HUES64 (cell line): ENCODE measurements around the gene PP2D1. TPM values are rescaled to one million over a fixed set of nuclear protein-coding genes. Genes with fewer than 3 reads are reported as not detected.

Source experiments
- H3K27ac ChIP-seq: 2 replicates; pipeline ENCODE4 v1.7.0; 2013; ENCODE audit warnings: low read depth, low read length, inconsistent platforms
- H3K27me3 ChIP-seq: 2 replicates; pipeline ENCODE4 v1.6.1; 2013; ENCODE audit warnings: mild to moderate bottlenecking, low read length; ENCODE audit not compliant: insufficient read depth
- H3K36me3 ChIP-seq: 2 replicates; pipeline ENCODE4 v1.6.1; 2013; ENCODE audit warnings: mild to moderate bottlenecking, low read length; ENCODE audit not compliant: insufficient read depth
- H3K4me1 ChIP-seq: 2 replicates; pipeline ENCODE4 v1.6.1; 2013; ENCODE audit warnings: mild to moderate bottlenecking, low read length, moderate library complexity; ENCODE audit not compliant: insufficient read depth
- H3K4me3 ChIP-seq: 2 replicates; pipeline ENCODE4 v1.5.1; 2013; ENCODE audit warnings: mild to moderate bottlenecking, low read length, moderate library complexity
- H3K9ac ChIP-seq: 2 replicates; pipeline ENCODE4 v1.6.1; 2013; ENCODE audit warnings: mild to moderate bottlenecking, low read depth, low read length
- H3K9me3 ChIP-seq: 2 replicates; pipeline ENCODE4 v1.6.1; 2013; ENCODE audit warnings: low read depth, low read length; ENCODE audit not compliant: insufficient read depth
- WGBS: fragments of 150-250, 120-280 bp; methylation state at CpG from one replicate; pipeline ENCODE4 v1.1.7; 2013; ENCODE audit warnings: missing lambda C conversion rate; 5-methylcytosine and 5-hydroxymethylcytosine counted together
- polyA plus RNA-seq, 2 experiments: library from polyadenylated mRNA; stranded (reverse); fragments of 50-300 nt; gene quantifications; one replicate each; pipeline ENCODE4 v1.2.3, GENCODE V29; 2013

Gene PP2D1
- not detected for polyA plus RNA-seq (2013, experiment 1 of 2)
- not detected for polyA plus RNA-seq (2013, experiment 2 of 2)

- WGBS, result 93% methylated on average over 4 of the region's 4 CpGs
- Histone ChIP-seq H3K27ac (no peak within 1 kb of the TSS), H3K9ac (no peak within 1 kb of the TSS), H3K4me3 (no peak within 1 kb of the TSS), H3K9me3 (no peaks in the 10 kb centered on the region), H3K4me1 (no peaks in the 10 kb centered on the region), H3K36me3 (no peaks in the 10 kb centered on the region), H3K27me3 (no peaks in the 10 kb centered on the region)
These were observed at the start of gene PP2D1 for GRCh38 chr3:20012164-20012563. Gene PP2D1, minus strand, starts transcription at chr3:20012264. Its CDS starts 192 bp downstream, at chr3:20012072.

GRCh38 chr3:20060974-20061685 is 49.1 kb upstream of the PP2D1 start:
- no peaks in the 10 kb centered on the region for H3K4me1 ChIP-seq
- no peaks in the 10 kb centered on the region for H3K9me3 ChIP-seq
- WGBS, result 94% methylated on average over 3 of the region's 4 CpGs
- no peak overlapping the region for H3K27ac ChIP-seq
- no peaks in the 10 kb centered on the region for H3K36me3 ChIP-seq
- H3K27me3 ChIP-seq, result no peaks in the 10 kb centered on the region
- no peak overlapping the region for H3K4me3 ChIP-seq
- H3K9ac ChIP-seq, result no peak overlapping the region

- H3K27me3 ChIP-seq, result no peaks in the 10 kb centered on the region
- no peak overlapping the region for H3K9ac ChIP-seq
- H3K4me1 ChIP-seq, result no peaks in the 10 kb centered on the region
- no peak overlapping the region for H3K4me3 ChIP-seq
- H3K36me3 ChIP-seq, result no peaks in the 10 kb centered on the region
- no peaks in the 10 kb centered on the region for H3K9me3 ChIP-seq
- WGBS, result 96% methylated on average over 3 of the region's 3 CpGs
- H3K27ac ChIP-seq, result no peak overlapping the region
These were observed 47.9 kb upstream of the PP2D1 start for GRCh38 chr3:20059929-20060328.

- Histone ChIP-seq H3K9ac (no peak overlapping the region), H3K36me3 (no peaks in the 10 kb centered on the region), H3K4me3 (no peak overlapping the region), H3K9me3 (no peaks in the 10 kb centered on the region), H3K27me3 (no peaks in the 10 kb centered on the region), H3K27ac (no peak overlapping the region), H3K4me1 (no peaks in the 10 kb centered on the region)
- 89% methylated on average over 1 of the region's 2 CpGs for WGBS
These were observed 45.6 kb upstream of the PP2D1 start for GRCh38 chr3:20057612-20058180.

GRCh38 chr3:20056725-20057611 is 44.9 kb upstream of the PP2D1 start:
- Histone ChIP-seq H3K36me3 (no peaks in the 10 kb centered on the region), H3K27ac (no peak overlapping the region), H3K9me3 (no peaks in the 10 kb centered on the region), H3K4me1 (no peaks in the 10 kb centered on the region), H3K27me3 (no peaks in the 10 kb centered on the region), H3K4me3 (no peak overlapping the region), H3K9ac (no peak overlapping the region)
- 92% methylated on average over 5 of the region's 5 CpGs for WGBS

DNA sequence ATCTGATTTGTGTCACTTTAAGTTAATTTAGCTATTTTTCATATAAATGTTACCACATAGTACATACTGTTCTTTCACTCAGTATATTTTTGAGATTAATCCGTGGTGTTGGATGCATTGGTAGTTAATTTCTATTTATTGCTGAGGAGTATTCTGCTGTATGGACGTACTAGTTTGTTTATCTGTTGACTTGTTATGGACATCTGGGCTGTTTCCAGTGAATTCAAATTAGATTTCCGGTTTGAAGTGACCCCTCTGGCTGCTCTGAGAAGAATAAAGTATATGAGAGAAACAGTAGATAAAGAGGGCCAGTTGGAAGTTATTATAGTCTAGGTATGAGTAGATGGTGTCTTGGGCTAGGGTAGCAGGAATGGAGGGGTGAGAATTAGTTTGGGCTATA is 43.8 kb upstream of the PP2D1 start:
- Histone ChIP-seq H3K36me3 (no peaks in the 10 kb centered on the region), H3K27me3 (no peaks in the 10 kb centered on the region), H3K27ac (no peak overlapping the region), H3K9me3 (no peaks in the 10 kb centered on the region), H3K4me1 (no peaks in the 10 kb centered on the region), H3K4me3 (no peak overlapping the region), H3K9ac (no peak overlapping the region)
- 89% methylated on average over 3 of the region's 3 CpGs for WGBS

GRCh38 chr3:20055020-20055775 is 43.1 kb upstream of the PP2D1 start:
- Histone ChIP-seq H3K4me3 (no peak overlapping the region), H3K27ac (no peak overlapping the region), H3K27me3 (no peaks in the 10 kb centered on the region), H3K9me3 (no peaks in the 10 kb centered on the region), H3K9ac (no peak overlapping the region), H3K36me3 (no peaks in the 10 kb centered on the region), H3K4me1 (no peaks in the 10 kb centered on the region)
- 84% methylated on average over 10 of the region's 10 CpGs for WGBS

DNA sequence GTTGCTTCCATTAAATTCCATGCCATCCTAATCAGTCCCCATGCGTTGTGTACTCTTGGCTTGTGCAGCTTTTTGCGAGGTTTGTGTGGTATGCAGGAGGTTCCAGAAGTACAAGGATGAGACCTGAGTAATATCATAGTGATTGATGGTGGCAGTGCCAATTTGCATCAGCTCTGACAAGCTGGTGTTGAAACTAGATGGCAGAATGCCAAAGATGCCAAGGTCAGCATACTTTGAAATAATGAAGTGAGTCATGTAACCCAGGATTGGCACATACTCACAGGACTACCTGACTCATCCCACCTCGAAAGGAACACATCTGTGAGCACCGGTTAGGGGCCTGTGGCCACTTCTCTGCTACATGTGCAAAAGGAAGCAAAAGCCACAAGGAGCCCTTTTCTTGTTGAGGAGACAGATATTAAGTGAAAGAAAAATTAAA is 42.5 kb upstream of the PP2D1 start:
- no peak overlapping the region for H3K4me3 ChIP-seq
- H3K36me3 ChIP-seq, result no peaks in the 10 kb centered on the region
- H3K9me3 ChIP-seq, result no peaks in the 10 kb centered on the region
- no peaks in the 10 kb centered on the region for H3K4me1 ChIP-seq
- no peak overlapping the region for H3K9ac ChIP-seq
- WGBS, result 92% methylated on average over 4 of the region's 4 CpGs
- H3K27me3 ChIP-seq, result no peaks in the 10 kb centered on the region
- H3K27ac ChIP-seq, result no peak overlapping the region

- H3K9ac ChIP-seq, result no peak overlapping the region
- no peak overlapping the region for H3K27ac ChIP-seq
- WGBS, result 94% methylated on average over 7 of the region's 7 CpGs
- no peaks in the 10 kb centered on the region for H3K9me3 ChIP-seq
- H3K4me1 ChIP-seq, result no peaks in the 10 kb centered on the region
- no peak overlapping the region for H3K4me3 ChIP-seq
- no peaks in the 10 kb centered on the region for H3K36me3 ChIP-seq
- no peaks in the 10 kb centered on the region for H3K27me3 ChIP-seq
These were observed 40.8 kb upstream of the PP2D1 start for GRCh38 chr3:20052851-20053250.

DNA sequence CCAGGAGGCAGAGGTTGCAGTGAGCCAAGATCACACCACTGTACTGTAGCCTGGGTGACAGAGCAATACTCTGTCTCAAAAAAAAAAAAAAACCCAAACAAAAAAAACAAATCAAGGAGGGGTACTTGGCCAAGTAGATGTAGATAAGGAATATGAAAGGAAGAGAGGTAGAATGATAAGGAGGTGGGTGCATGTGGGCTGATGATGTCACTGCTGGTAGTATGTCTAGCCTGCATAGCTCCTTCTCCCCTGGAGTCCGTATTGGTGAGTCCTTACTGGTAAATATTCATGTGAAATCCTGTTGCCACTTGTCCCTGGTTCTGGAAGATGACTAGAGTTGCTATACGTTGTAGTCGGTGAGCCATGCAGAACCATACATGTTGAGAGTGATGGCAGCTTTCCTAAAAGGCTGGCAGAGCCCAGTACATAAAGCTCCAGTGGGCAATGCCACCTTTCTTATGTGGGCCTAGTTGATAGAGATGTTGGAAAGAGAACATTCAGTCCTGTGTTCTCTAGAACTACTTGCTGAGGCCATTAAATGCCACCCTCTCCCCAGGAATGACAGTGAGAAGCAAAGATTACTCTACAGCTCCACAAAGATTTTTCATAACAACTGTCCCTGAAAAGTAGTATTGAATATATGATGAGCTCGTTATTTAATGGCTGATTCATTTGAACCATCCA is 39.2 kb upstream of the PP2D1 start:
- H3K36me3 ChIP-seq, result no peaks in the 10 kb centered on the region
- H3K27ac ChIP-seq, result no peak overlapping the region
- H3K4me3 ChIP-seq, result no peak overlapping the region
- no peaks in the 10 kb centered on the region for H3K4me1 ChIP-seq
- H3K9ac ChIP-seq, result no peak overlapping the region
- no peaks in the 10 kb centered on the region for H3K27me3 ChIP-seq
- H3K9me3 ChIP-seq, result no peaks in the 10 kb centered on the region
- WGBS, result 91% methylated on average over 3 of the region's 4 CpGs
